K562 (cell line): ENCODE data around the gene LRP2BP.

Experiments
- BRCA1 ChIP-seq, 2 experiments: fragments of 450-650 bp in 1 of 2; sonication (generic) in 1 of 2; formaldehyde crosslinking in 1 of 2; IDR thresholded peaks; 2 replicates each; pipeline versions ENCODE4 v1.5.0 to v1.6.1; 2017 to 2020; ENCODE audit warnings: mild to moderate bottlenecking in 1 of 2, missing genetic modification reagents in 1 of 2
- BRF1 ChIP-seq: IDR thresholded peaks from 3 replicates; pipeline ENCODE4 v1.6.1; 2011; ENCODE audit warnings: borderline replicate concordance, mild to moderate bottlenecking; ENCODE audit not compliant: insufficient read length; ENCODE audit errors: extremely low read depth
- GATA2 ChIP-seq: sonication (generic); formaldehyde crosslinking; IDR thresholded peaks from 2 replicates; pipeline ENCODE4 v1.4.0; 2020; ENCODE audit warnings: mild to moderate bottlenecking, missing genetic modification reagents
- HDGF ChIP-seq: fragments of 450-650 bp; IDR thresholded peaks from 2 replicates; pipeline ENCODE4 v1.6.1; 2016
- MAFG ChIP-seq: fragments of 450-650 bp; conservative IDR thresholded peaks from 2 replicates; pipeline ENCODE4 v1.6.1; 2016; ENCODE audit warnings: missing genetic modification characterization, missing compliant biosample characterization
- POLR2B ChIP-seq: fragments of 450-650 bp; IDR thresholded peaks from 2 replicates; pipeline ENCODE4 v1.6.1; 2018; ENCODE audit warnings: low read depth; ENCODE audit not compliant: partially characterized antibody
- REST ChIP-seq, 2 experiments: fragments of 450-650 bp; formaldehyde crosslinking in 1 of 2; IDR thresholded peaks; 2 replicates each; pipeline versions ENCODE4 v1.4.0 to v1.6.1; 2014 to 2020; ENCODE audit warnings: mild to moderate bottlenecking in 2 of 2, borderline replicate concordance in 1 of 2, low read depth in 1 of 2
- RFX1 ChIP-seq: fragments of 450-650 bp; IDR thresholded peaks from 2 replicates; pipeline ENCODE4 v1.6.1; 2016; ENCODE audit warnings: mild to moderate bottlenecking, moderate library complexity
- SRSF1 ChIP-seq: fragments of 200-400 bp; formaldehyde crosslinking; IDR thresholded peaks from 2 replicates; pipeline ENCODE4 v1.6.1; 2017; ENCODE audit warnings: mild to moderate bottlenecking, low read depth, low read length, moderate library complexity
- USF1 ChIP-seq: sonication (generic); formaldehyde crosslinking; IDR thresholded peaks from 2 replicates; pipeline ENCODE4 v1.9.0; 2022; ENCODE audit warnings: mild to moderate bottlenecking, missing genetic modification reagents
- ZNF263 ChIP-seq: sonication (generic); formaldehyde crosslinking; IDR thresholded peaks from 2 replicates; pipeline ENCODE4 v1.8.0; 2022; ENCODE audit warnings: mild to moderate bottlenecking, missing genetic modification reagents, borderline replicate concordance
- ZNF3 ChIP-seq: fragments of 250-450 bp; sonication (Bioruptor Pico); IDR thresholded peaks from 2 replicates; pipeline ENCODE4 v1.5.0; 2021; ENCODE audit warnings: mild to moderate bottlenecking, moderate library complexity
- ZNF445 ChIP-seq: fragments of 250-450 bp; sonication (Bioruptor Pico); IDR thresholded peaks from 2 replicates; pipeline ENCODE4 v1.4.0; 2020; ENCODE audit warnings: low read depth, mild to moderate bottlenecking, moderate library complexity
- ZNF583 ChIP-seq: fragments of 250-450 bp; sonication (Bioruptor Pico); IDR thresholded peaks from 2 replicates; pipeline ENCODE4 v1.4.0; 2020

GRCh38 chr4:185395238-185395955, at the start of gene LRP2BP:
- TF ChIP-seq POLR2B (no peak), BRCA1 (IDR thresholded peaks at IDR 0.05) (no peak), BRCA1 (CRISPR knock-in tag; IDR thresholded peaks at IDR 0.05) (no peak), ZNF3 (CRISPR knock-in tag) (no peak), ZNF445 (no peak), BRF1 (no peak), ZNF263 (no peak), ZNF583 (CRISPR knock-in tag) (no peak), USF1 (CRISPR knock-in tag) (no peak), RFX1 (no peak), GATA2 (CRISPR knock-in tag) (no peak), MAFG (no peak), REST (IDR thresholded peaks at IDR 0.05; ENCODE audit: borderline replicate concordance) (no peak), REST (CRISPR knock-in tag; IDR thresholded peaks at IDR 0.05; ENCODE audit: low read depth) (no peak), HDGF (no peak), SRSF1 (no peak)
